DMS153 treated with DMSO at 0.1 percent for 48 hours (cell line): Measurements from ENCODE around the gene ARHGAP26.
"Not testable (repeated sequence)": the region's sequence is repeated elsewhere in the genome, so short reads cannot be mapped to it uniquely, and the experiment has no call there.

Experiments
- DNase-seq: peaks from one replicate; lab custom pipeline; 2025; ENCODE audit not compliant: unreplicated experiment; lab: John Stamatoyannopoulos, UW

ARHGAP26 gene

DNA sequence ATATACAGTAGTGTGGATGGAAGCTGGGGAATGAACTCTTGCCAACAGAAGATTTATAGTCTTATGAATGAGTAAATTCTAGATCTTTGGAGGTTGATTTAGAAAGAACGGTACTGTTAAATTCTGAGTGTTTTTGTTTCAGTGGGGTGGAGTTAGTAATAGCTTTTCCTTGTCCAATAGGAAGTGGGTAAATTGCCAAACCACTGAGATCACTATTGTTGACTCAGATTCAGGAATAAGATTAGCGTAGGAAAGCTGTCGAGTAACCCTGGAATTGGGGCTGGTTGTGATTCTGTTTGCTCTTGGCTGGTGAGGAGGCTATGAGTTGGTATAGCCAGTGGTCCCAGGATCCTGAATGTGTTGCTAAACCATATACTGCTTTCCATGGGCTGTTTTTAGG is 155.6 kb downstream of the ARHGAP26 start:
- no peak for DNase-seq

DNA sequence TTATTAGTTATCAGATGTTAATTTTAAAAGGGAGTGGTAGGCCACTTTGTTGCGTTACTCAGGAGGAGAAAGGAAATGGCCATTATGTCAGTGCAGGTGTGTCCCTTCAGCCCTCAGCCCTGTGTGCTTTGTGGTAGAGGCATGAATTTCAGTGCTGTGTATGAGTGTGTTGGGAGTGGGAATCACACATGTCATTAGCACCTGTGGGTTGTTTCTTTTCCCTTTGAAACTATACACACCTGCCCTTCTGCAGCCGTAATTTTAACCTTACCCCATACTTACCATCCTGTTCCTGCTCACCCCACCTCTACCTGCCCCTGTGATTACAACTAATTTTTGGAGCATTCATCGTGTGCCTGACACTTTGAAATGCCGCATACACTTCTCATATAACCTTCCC is 156.4 kb downstream of the ARHGAP26 start:
- DNase-seq = no peak

DNA sequence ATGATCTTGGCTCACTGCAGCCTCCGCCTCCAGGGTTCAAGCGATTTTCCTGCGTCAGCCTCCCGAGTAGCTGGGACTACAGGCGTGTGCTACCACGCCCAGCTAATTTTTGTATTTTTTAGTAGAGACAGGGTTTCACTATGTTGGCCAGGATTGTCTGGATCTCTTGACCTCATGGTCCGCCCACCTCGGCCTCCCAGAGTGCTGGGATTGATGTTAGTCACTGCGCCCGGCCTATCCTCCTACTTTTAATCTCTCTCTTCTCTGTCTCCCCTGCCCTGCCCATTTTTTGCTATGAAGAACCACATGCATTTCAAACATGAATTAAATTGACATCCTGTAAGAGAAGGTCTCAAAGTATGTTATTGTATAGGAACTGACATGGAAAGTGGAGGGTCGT is 158.8 kb downstream of the ARHGAP26 start:
- not testable (repeated sequence) for DNase-seq

DNA sequence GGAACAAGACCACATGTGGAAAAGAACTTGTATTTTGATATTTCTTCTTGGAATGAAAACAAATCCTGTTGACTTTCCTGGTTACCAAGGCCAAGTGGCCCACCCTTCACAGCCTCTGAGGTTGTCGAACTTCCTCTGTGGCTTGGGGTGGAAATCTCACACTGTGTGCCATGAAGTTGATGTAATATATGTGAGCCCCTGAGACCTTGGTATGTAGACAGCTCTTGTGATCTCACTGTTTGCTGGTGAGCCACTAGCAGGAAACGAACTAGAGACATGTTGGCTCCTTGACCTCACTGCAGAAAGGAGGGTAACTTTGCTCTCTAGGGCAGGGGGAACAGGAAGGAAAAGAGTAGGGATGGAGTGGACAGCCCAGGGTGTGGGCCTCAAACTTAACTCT is 159.4 kb downstream of the ARHGAP26 start:
- DNase-seq = no peak

DNA sequence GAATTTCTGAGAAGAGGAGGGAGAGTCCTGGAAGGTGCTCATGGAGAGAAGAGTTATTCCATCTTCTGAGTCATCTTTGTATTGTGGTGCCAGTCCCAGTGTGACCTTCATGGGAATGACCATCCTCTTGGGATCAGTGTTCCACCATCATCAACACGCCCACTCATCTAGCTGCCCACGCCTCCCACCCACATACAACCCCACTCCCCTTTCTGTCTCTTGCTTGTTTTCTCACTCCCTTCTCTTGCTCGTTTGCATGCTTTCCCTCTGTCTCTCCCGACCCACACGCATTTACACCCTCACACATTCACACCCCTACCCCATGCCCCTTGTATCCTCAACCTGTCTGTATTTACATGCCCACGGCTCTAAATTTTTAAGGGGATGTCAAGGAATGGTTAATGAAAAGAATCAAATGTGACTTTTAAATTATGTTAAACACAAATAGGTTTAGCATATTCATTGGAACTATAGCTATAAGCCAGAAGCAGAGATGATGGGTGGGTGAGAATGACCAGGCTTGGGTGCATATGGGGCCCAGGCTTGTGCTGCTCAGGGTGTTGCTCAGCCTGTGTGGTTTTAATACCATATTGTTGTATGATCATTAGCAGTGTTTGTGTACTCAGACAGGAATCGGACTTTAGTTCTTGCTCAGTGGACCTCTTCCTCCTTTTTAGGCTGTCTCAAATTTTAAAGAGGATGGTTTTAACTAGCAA is 160.4 kb downstream of the ARHGAP26 start:
- no peak for DNase-seq

DNA sequence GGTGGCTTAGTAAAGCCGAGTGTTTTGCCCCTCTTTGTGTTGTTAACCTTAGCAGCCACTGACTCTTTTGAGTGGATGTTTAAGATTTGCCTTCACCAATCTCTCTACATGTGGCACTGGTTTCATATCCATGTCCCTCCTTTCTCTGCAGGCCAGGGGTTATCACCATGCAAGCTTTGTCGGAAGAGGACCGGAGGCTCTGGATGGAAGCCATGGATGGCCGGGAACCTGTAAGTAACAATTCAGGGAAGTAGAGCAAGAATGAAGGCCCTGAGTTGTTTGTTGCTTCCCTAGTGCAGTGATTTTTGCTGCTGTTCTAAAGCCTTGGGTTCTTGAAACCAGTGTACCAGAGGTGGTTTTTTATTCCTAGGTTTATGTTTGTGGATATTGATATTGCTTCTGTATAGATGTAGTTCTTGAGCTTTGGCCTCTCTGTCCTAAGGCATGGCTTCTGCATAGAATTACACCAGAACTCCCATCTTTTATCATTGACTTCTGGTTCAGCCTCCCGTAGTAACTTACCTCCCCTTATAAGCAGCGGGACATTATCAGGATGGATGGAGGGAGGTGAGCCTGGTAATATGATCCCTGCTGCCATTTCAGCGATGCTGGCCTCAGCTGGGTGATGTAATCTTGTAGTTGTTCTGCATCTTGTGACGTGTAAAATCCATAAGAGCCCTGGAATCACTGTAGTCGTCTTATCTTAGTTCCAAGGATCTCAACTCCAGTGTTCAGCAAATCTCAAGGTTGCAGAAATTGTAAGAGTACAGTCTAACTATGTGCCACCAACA is 161.9 kb downstream of the ARHGAP26 start:
- no peak for DNase-seq

DNA sequence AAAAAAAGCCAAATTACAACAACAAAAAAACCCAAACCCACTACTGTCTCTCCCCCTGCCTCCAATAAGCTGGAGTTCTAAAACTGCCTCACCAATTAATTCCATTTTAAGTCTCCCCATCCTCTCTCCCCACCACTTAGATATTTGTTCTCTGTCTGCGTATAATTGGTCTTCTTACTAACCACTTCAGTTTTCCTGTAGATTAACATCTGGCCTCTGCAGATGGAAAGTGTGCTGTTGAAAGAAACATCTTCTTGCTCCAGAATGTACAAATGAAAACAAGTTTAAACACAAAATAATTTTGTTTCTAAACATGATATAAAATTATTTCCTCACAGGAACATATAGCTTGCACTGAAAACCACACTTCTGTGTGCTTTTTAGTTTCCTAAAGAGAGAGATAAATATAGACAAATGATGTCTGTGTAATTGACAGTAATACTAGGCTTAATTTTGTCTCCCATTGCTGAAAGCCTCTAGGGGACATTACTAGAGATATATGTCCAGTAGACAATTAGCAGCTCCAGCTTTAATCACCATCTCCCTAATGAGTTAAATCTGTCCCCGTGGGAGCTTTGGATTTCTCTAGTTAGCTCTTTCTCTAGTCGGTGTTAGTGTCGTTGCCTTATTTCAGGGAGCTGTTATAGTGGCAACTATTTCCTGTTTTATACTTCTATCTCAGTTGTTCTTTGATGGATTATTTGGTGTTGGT is 164.0 kb downstream of the ARHGAP26 start:
- DNase-seq = no peak

DNA sequence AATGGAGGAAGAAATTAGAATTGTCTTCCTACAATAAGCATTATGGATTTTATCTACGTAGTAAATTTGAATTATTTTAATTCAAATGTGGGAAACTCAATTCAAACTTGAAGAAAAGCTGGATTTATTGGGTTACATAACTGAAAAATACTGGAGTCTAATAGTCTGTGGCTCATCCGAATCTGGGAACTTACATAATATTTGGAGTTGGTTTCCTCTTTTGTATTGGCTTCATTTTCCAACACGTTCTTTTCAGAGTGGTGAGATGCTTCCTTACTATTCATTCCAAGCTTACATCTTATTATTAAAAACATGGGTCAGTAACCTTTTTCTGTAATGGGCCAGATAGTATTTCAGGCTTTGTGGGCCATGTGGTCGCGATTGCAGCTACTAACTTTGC is 164.8 kb downstream of the ARHGAP26 start:
- no peak for DNase-seq

DNA sequence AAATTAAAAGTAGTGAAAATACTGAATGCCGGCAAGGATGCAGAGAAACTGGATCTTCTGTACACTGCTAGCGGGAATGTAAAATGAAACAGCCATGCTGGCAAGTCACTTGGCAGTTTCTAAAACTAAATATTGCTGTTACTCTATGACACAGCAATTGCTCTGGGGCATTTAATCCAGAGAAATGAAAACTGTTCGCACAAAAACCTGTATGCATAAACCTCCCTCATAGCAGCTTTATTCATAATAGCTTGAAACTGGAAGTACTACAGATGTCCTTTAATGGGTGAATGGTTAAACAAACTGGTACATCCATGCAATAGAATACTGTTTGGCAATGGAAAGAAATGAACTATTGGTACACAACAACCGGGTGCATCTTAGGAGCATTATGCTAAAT is 167.2 kb downstream of the ARHGAP26 start:
- no peak for DNase-seq

DNA sequence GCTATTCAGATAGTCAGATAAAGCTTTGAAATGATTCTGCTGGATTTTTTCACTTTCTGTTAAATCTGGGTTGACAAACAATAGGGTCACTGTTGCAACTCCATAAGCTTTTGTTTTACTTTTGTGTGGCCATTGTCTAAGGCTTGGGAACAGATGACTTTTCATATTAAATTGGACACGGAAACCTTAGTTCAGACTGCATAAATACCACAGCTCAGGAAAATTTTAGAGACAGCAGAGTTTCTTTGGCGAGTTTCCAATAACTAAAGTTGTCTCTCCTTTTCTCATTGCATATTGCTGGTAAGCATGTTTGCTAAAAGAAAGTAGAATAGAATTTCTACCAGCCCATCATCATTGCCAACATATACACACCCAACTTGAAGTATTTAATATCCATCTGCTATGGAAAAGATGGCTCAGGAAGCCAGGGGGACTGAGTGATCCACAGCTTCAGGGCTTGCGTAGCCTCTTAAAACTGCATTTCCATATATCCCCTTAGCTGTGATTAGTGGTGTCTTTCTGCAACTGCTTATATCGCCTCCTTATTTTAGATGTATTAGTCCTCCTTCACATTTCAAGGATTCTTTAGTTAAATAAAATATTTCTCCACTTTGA is 168.2 kb downstream of the ARHGAP26 start:
- no peak for DNase-seq

DNA sequence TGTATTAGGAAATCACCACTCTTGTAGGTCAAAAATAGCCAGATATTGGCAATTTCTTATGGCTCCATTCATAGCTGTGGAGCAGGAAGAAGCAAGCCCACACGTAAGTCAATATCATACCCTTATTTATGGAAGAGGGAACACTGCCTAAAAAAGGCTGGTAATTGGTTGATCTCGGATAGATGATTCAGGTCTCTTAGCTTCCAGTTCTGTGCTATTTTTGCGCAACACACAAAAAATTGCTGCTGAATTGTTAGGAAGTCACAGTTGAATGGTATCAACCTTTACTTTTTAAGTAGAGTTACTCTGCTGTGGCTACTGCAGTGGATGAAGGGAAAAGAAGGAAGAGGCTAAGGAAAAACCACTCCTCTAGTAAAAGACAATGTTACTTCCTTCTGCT is 168.8 kb downstream of the ARHGAP26 start:
- no peak for DNase-seq

DNA sequence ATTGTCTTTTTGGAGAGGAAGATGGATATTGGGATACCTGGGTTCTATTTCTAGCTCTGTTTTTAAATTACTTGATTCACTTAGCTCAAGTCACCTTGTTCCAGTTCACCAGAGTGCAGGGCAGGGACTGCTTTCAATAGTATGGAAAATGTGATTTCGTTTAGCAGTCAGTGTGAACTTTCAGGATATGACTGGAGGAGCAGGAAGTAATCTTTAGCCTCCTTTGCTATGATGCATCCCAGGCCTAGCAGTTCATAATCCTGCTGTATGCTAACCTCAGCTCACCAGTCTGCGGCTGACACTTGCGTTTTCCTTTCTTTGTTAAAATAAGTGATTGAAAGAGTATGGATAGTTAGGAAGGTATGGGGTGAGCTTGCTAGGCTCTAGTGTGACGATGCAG is 169.7 kb downstream of the ARHGAP26 start:
- DNase-seq = no peak

DNA sequence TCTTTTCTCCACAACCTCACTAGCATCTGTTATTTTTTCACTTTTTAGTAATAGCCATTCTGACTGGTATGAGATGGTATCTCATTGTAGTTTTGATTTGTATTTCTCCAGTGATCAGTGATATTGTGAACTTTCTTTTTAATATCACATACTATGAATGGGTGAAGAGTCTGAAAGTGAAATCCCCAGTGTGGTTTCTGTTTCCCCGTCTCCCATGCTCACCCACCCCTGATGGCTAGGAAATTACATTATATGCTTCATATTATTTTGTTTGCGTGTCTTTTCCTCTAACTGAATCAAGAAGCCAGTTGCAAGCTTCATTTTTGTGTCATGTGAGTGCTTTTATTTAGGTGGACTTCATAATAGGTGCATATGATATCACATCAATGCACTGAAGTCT is 171.1 kb downstream of the ARHGAP26 start:
- DNase-seq = no peak

DNA sequence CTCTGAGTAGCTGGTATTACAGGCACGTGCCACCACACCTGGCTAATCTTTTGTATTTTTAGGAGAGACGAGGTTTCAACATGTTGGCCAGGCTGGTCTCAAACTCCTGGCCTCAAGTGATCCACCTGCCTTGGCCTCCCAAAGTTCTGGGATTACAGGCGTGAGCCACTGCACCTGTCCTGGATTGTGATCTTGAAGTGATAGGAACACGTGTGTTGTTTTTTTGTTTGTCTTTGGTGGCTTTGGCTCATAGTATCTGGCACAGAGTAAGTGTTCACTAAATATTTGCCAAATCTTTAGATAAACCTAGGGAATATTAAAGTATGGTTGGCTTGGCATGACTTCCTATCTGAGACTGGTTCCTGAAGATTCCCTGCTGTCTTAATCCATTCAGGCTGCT is 172.7 kb downstream of the ARHGAP26 start:
- no peak for DNase-seq

DNA sequence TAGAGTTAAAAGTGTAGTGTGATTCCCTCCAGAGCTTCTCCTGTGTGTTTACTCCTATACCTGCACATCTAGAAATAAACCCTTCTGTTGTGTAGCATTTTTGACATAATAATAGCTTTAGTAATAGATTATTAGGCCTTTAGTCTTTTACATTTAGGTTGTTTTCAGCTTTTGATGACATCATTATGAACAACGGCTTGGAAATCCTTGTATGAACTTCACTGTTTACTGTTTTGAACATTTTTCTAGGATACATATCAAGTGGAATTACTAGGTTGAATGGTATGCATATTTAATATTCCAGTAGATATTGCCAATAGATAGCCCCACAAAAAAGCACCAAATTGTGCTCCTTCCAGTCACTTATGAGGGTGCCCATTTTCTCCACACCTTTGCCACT is 174.0 kb downstream of the ARHGAP26 start:
- no peak for DNase-seq

DNA sequence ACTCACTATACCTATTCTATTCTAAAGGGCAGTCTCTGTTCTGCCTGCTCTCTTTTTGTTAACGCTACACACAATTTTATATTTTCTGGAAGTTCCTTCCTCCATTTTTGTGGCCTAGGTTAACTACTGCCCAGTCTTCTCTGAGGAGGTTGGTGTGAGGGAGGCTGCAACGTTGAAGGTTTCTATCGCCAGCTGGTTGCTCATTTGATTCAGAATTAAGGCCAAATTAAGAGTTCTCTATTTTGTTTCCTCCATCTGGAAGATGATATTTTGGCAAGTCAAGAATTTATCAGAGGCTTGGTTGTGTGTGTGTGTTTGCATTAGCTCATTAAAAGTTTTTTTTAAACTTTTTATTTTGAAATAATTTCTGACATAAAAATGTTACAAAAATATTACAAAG is 175.1 kb downstream of the ARHGAP26 start:
- DNase-seq = no peak

DNA sequence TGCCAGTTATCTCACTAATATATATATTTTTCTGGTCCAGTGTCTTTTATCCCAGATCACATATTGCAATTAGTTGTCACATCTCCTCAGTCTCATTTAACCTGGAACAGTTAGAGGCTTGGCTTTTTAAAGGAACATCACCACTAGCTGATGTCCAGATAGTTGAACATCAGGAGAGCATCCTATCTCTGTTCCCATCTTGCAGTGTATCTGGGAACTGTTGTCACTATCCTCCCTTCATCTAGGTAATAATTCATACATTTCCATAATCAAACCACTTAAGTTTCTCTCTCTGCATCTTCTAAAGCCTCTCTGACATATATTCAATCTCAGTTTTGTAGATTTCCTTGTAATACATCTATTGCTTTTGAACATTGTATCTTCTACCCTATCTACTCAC is 175.7 kb downstream of the ARHGAP26 start:
- DNase-seq = no peak

DNA sequence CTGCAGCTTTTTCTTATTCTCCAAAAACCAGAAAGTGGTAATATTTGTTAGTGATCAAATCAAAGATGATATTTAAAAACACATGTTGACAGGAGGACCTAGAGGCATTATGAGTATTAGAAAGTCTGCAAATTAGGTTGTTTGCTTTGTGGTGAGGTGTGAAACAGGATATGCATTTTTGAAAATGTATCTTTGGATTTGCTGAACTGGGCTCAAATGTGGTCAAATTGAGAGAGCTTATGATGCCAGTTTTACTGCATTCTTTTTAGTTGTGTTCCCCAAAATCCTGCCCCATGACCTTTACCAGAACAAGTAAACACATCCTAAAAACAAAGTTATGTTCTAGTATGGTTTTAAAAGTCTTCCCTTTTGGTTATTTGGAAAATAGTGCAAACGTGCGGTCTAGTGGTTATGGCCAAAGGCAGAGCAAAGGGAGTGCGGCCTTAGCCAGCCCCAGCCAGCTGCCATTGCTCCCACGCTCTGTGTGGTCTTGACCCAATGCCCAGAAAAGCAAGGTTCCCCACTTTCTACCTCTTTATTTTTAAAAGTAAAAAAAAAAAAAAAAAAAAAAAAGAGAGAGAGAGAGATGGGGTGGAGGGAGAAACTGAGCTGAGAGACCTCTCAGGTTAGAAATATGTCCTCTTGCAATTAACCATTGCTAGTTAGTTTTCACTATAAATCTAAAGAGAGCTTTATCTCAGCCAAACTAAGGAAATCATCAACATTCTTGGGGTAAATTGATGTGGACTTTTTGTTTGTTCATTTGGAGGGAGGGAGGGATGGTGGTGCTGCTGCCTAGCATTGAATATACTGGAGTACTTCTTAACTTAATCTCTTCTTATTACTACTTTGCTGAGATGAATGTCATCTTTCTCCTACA is 176.6 kb downstream of the ARHGAP26 start:
- DNase-seq = no peak

DNA sequence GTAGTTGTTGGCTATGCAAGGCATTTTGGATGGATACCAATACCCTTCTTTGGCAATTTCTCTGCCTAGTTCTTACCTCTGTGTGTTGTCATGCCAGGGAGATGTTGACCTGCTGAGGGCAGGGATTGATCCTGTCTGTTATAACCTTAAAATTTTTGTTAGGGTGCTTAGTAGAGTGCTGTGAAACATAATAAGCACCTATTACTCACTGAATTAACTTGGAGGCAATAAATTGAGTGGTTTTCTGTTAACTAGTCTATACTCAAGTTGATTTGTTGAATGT is 177.2 kb downstream of the ARHGAP26 start:
- DNase-seq = no peak

DNA sequence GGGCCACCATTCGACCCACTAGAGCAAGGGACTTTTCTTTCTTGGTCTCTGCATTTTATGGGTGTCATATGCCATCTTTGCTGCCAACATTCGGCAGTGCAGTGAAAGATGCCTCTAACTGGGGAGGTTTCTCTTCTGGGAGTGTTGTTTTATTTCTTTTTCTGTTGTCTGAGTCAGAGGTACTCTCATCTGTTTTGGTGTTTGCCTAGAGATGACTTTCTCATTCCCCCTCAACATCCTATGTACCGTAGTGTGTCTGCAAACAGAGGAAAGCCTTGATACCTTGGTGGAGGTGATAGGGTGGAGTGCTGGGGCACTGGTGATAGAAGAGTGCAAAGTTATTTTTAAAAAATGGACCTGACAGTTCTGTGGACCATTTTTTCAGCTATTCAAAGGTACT is 182.1 kb downstream of the ARHGAP26 start:
- no peak for DNase-seq

DNA sequence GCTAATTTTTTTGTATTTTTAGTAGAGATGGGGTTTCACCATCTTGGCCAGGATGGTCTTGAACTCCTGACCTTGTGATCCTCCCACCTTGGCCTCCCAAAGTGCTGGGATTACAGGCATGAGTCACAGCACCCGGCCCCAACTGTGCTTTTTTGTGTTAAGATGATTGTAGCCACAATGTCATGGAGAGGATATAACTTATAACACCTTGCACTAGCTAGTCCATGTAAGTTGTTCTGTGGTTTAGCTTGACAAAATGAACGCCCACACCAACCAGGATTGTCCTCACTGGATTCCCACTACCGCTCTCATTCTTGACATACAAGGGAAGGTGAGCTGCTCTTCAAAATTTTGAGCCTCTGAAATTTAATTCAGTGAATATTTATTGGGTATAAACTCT is 182.7 kb downstream of the ARHGAP26 start:
- DNase-seq = not testable (repeated sequence)
